Bronchial epithelial cell (primary cell): ENCODE measurements around the gene RNASET2. TPM values are rescaled to one million over a fixed set of nuclear protein-coding genes. Genes with fewer than 3 reads are reported as not detected.
"Not testable (repeated sequence)": the region's sequence is repeated elsewhere in the genome, so short reads cannot be mapped to it uniquely, and the experiment has no call there.

ENCODE experiments used
- DNase-seq: peaks from one replicate; pipeline ENCODE4 v3.0.0-alpha.2; 2010; ENCODE audit warnings: low read depth
- FAIRE-seq: peaks from 2 replicates; lab custom pipeline; 2011; peaks lifted over from hg19 to GRCh38; lab: Jason Lieb, UNC
- H3K27me3 ChIP-seq: 2 replicates; pipeline ENCODE4 v1.5.1; 2011; ENCODE audit warnings: low read length; ENCODE audit not compliant: control insufficient read depth, insufficient read depth
- H3K36me3 ChIP-seq: 2 replicates; pipeline ENCODE4 v1.5.1; 2011; ENCODE audit warnings: low read length; ENCODE audit not compliant: control insufficient read depth, insufficient read depth
- H3K4me3 ChIP-seq: 2 replicates; pipeline ENCODE4 v1.5.1; 2011; ENCODE audit warnings: mild to moderate bottlenecking, low read depth, low read length, control low read depth
- total RNA-seq: library from RNA; depleted of rRNA; stranded (reverse); fragments of >200 nt; gene quantifications from 2 replicates; pipeline ENCODE4 v1.2.1, GENCODE V29; 2014
- TF ChIP-seq, protein P1 (sequence below): IDR thresholded peaks from 2 replicates; pipeline ENCODE4 v1.5.1; 2011; ENCODE audit warnings: mild to moderate bottlenecking, moderate library complexity, low read length, control low read depth, inconsistent platforms; ENCODE audit not compliant: insufficient read depth, severe bottlenecking

RNASET2 gene
- total RNA-seq, 1 donor from 2014 or later = 13.2 TPM

DNA sequence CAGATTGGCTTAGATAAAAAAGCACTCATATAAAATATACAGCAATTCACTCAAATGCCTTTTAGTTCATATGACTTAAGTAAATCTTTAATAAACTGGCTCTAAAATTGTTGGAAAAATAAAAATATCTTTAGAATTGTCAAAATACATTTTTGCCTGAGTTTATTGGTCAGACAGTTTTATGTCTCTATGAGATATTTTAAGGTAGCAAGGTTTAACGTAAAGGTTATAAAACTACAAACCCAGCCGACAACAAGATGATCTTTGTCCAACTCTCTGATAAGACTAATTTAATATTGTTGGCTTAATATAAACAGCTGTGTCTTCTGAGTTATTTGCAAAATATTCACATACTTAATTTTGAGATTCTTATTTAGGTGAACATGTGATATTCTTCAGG lies 39.5 kb downstream of the RNASET2 start:
- FAIRE-seq (no peak), DNase-seq (no peak)
- H3K27me3 ChIP-seq = no peaks in the 10 kb centered on the region
- H3K4me3 ChIP-seq = no peak overlapping the region
- no peaks in the 10 kb centered on the region for H3K36me3 ChIP-seq
- TF ChIP-seq, protein P1, sequence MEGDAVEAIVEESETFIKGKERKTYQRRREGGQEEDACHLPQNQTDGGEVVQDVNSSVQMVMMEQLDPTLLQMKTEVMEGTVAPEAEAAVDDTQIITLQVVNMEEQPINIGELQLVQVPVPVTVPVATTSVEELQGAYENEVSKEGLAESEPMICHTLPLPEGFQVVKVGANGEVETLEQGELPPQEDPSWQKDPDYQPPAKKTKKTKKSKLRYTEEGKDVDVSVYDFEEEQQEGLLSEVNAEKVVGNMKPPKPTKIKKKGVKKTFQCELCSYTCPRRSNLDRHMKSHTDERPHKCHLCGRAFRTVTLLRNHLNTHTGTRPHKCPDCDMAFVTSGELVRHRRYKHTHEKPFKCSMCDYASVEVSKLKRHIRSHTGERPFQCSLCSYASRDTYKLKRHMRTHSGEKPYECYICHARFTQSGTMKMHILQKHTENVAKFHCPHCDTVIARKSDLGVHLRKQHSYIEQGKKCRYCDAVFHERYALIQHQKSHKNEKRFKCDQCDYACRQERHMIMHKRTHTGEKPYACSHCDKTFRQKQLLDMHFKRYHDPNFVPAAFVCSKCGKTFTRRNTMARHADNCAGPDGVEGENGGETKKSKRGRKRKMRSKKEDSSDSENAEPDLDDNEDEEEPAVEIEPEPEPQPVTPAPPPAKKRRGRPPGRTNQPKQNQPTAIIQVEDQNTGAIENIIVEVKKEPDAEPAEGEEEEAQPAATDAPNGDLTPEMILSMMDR = no peak

GRCh38 chr6:166915484-166915883 lies 40.9 kb downstream of the RNASET2 start:
- DNase-seq, H3K4me3 ChIP-seq, FAIRE-seq, H3K27me3 ChIP-seq, H3K36me3 ChIP-seq: not testable (repeated sequence)

DNA sequence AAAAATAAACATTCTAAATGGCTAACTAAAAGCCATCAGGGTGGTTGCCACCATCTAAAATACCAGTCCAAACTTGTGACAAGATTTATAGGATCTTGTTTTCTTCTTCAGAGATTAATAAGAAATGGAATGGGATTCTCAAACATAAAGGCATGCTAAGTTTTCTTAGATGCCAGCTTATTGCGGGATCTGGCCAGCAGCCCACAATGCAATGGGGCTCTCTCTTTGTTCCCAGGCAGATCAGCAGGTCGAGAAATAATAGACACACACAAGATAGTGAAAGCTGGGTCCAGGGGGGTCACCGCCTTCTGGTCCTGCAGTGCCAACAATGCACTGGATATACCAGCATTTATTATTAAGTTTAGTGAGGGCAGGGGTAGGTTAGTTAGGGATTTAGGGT lies 41.4 kb downstream of the RNASET2 start:
- not testable (repeated sequence) for DNase-seq, H3K4me3 ChIP-seq, H3K36me3 ChIP-seq, FAIRE-seq, H3K27me3 ChIP-seq

DNA sequence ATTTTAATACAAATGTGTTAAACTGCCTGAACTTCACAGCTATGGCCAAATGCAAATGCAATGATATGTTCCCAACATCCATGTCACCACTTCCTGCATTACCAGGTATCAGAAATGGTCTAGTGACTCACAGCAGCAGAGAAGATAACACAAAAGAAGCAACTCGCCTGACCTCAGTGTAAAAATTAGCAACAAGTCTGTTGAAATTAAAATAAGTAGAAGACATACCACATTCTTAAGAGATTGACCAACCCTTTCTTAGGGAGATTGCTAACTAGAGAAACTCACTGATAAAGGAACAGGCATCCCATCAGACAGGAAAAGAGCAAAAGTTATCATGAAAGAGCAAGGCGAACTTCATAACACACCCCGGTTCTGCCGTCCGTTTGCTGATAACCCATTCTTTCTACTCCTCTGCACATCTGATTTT lies 45.1 kb downstream of the RNASET2 start:
- DNase-seq (peak; percentile 29), FAIRE-seq (no peak)
- Histone ChIP-seq H3K4me3 (no peak overlapping the region), H3K36me3 (no peaks in the 10 kb centered on the region), H3K27me3 (peaks cover 1% of the 10 kb centered on the region)
- TF ChIP-seq, protein P1 = no peak

DNA sequence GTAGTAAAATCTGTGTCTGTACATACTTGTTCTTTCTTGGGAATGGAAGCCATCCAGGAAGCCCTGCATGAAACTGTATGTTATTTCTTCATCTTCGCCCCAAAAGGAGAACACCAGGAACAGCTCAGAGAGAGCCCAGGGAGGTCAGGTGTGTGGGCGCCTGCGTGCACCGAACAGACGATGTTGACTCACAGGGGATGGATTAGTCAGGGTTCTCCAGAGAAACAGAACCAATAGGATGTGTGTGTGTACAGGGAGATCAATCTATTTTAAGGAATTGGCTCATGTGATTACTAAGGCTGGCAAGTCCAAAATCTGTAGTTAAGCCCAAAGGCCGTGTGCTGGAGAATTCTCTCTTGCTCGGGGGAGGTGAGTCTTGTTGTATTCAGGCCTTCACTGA lies 45.7 kb downstream of the RNASET2 start:
- peak; percentile 49 for DNase-seq
- Histone ChIP-seq H3K36me3 (no peaks in the 10 kb centered on the region), H3K4me3 (no peak overlapping the region), H3K27me3 (peaks cover 1% of the 10 kb centered on the region)
- TF ChIP-seq, protein P1 = no peak
- FAIRE-seq = no peak

DNA sequence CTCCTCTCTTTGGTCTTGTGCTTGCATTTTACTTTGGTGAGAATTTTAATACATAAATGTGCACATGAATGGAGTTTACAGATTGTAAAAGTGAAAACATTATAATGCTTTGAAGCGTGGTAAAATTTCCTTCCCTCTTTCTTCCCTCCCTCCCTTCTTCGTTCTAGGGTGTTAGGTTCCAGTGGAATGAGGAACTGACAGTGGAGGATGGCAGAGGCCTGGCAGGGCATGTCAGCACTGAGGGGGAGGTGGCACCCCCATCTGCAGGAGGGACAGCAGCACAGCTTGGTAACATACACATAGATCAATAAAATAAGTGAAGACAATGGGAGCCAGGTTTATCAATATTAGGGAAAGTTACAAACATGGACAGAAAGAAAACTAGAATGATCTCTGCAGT lies 47.5 kb downstream of the RNASET2 start:
- H3K27me3 ChIP-seq = peaks cover 1% of the 10 kb centered on the region
- TF ChIP-seq, protein P1 = no peak
- DNase-seq = no peak
- no peak for FAIRE-seq
- H3K4me3 ChIP-seq = no peak overlapping the region
- no peaks in the 10 kb centered on the region for H3K36me3 ChIP-seq
